H1 (cell line): ENCODE measurements around the gene MOGAT2. TPM values are rescaled to one million over a fixed set of nuclear protein-coding genes. Genes with fewer than 3 reads are reported as not detected.

Experiments
- ATF2 ChIP-seq: IDR thresholded peaks from 2 replicates; pipeline ENCODE4 v1.6.1; 2012; ENCODE audit warnings: low read length, inconsistent platforms
- BACH1 ChIP-seq: IDR thresholded peaks from 2 replicates; pipeline ENCODE4 v1.6.1; 2012; ENCODE audit warnings: low read length, improper control_type of control experiment
- BRCA1 ChIP-seq: IDR thresholded peaks from 2 replicates; pipeline ENCODE4 v1.6.1; 2012; ENCODE audit warnings: low read depth, low read length, improper control_type of control experiment
- CHD7 ChIP-seq: fragments of 300-600 bp; sonication (generic); IDR thresholded peaks from 2 replicates; pipeline ENCODE4 v1.7.1; 2012; ENCODE audit warnings: low read length, moderate library complexity, mild to moderate bottlenecking, inconsistent platforms; ENCODE audit not compliant: insufficient replicate concordance
- CTCF ChIP-seq, 3 experiments: IDR thresholded peaks; 1 replicate in 2 of 3; 2 replicates in 1 of 3; pipeline versions ENCODE4 v1.5.1 to v1.6.1; 2011; ENCODE audit warnings: low read length in 3 of 3, mild to moderate bottlenecking in 3 of 3, inconsistent platforms in 2 of 3, low read depth in 1 of 3, moderate library complexity in 1 of 3; ENCODE audit not compliant: insufficient read depth in 1 of 3; ENCODE audit errors: control extremely low read depth in 1 of 3
- RFX5 ChIP-seq: IDR thresholded peaks from 2 replicates; pipeline ENCODE4 v1.6.1; 2011; ENCODE audit warnings: low read depth, low read length, improper control_type of control experiment, borderline replicate concordance
- SRF ChIP-seq: IDR thresholded peaks from 2 replicates; pipeline ENCODE4 v1.6.1; 2011; ENCODE audit warnings: mild to moderate bottlenecking, low read depth, low read length, moderate library complexity
- polyA plus RNA-seq, 7 experiments: library from polyadenylated mRNA; depleted of rRNA in 3 of 7; stranded (reverse) in 5 of 7; unstranded in 2 of 7; fragments of >200 nt in 5 of 7; fragments of 200-250 nt in 2 of 7; gene quantifications; 1 replicate in 5 of 7; 2 replicates in 1 of 7; 4 replicates in 1 of 7; pipeline versions ENCODE4 v1.2.1 to v1.2.3, GENCODE V29; 2011 to 2013; ENCODE audit warnings: missing spikeins in 2 of 7, mixed read lengths in 2 of 7
- total RNA-seq: library from RNA; stranded (reverse); fragmentation: NEBNext Ultra II Directional; extraction: Animal tissue kit (Norgen Biotek cat#: 25700); gene quantifications from 2 replicates; pipeline ENCODE4 v1.2.1, GENCODE V29; 2021

MOGAT2 gene
- total and polyA plus RNA-seq, 2 of the 8 experiments (the other 6 are each of a cell fraction or from before 2014, with no cell fraction given) = not detected

- TF ChIP-seq CHD7 = no peak
- no peak for TF ChIP-seq CTCF (IDR thresholded peaks at IDR 0.05; ENCODE audit: control extremely low read depth in 1 of 3, insufficient read depth in 1 of 3, low read depth in 1 of 3, low read length in 3 of 3)
- TF ChIP-seq BACH1 = no peak
- no peak for TF ChIP-seq RFX5
- TF ChIP-seq SRF = no peak
- no peak for TF ChIP-seq BRCA1
- TF ChIP-seq ATF2 = no peak
Measured at GRCh38 chr11:75745807-75746206, 28.2 kb downstream of the MOGAT2 start (continued).
